Stimulated activated CD4-positive, alpha-beta T cell treated with anti-CD3 and anti-CD28 coated beads, Interleukin-15, amount 100 ng/mL, for 1 hour (primary cell): ENCODE data around the gene ARL3.
"Not testable (repeated sequence)": the region's sequence is repeated elsewhere in the genome, so short reads cannot be mapped to it uniquely, and the experiment has no call there.

Source experiments
- DNase-seq, 2 donors: peaks; one replicate each; pipeline ENCODE4 v3.0.0-alpha.2; 2020; ENCODE audit warnings: low read depth in 1 of 2, low spot score in 1 of 2

ARL3 gene

DNA sequence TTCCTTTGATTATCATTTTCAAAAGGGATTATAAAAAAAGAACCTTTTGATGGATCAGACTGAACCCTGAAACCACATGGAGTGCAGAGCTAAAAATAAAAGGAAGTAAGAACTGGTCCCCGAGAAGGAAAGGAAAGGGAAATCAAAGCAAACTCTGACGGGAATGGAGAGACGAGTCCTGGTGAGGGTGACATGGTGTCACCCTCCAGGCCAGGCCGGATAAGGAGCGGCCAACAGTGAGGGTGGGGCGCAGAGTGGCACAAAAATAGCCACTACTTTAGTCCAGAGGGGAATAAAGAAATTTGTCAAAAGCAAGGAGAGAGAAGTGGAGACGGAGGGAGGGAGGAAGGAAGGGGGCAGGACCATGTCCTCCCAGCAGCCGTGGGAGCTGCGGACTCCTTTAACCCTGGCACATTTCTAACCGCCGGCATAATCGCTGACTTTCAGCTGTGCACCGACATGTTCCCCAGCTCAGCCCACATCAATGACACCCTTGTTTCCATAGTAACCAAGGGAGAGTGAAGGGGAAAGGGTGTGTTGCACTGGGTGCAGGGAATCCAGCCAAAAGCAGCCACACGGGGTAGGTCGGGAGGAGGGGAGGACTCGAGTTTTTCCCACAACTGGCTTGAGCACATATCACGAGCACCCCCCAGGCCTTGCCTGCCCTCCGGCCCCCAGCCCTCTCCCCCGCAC, 40.2 kb downstream of the ARL3 start:
- peak; percentile 30 to 32 for DNase-seq

GRCh38 chr10:102673236-102673818, 40.9 kb downstream of the ARL3 start:
- no peak for DNase-seq

- DNase-seq, result no peak
Measured at GRCh38 chr10:102670871-102671434, 43.2 kb downstream of the ARL3 start.

GRCh38 chr10:102670065-102670670, 44.0 kb downstream of the ARL3 start:
- DNase-seq, result no peak

DNA sequence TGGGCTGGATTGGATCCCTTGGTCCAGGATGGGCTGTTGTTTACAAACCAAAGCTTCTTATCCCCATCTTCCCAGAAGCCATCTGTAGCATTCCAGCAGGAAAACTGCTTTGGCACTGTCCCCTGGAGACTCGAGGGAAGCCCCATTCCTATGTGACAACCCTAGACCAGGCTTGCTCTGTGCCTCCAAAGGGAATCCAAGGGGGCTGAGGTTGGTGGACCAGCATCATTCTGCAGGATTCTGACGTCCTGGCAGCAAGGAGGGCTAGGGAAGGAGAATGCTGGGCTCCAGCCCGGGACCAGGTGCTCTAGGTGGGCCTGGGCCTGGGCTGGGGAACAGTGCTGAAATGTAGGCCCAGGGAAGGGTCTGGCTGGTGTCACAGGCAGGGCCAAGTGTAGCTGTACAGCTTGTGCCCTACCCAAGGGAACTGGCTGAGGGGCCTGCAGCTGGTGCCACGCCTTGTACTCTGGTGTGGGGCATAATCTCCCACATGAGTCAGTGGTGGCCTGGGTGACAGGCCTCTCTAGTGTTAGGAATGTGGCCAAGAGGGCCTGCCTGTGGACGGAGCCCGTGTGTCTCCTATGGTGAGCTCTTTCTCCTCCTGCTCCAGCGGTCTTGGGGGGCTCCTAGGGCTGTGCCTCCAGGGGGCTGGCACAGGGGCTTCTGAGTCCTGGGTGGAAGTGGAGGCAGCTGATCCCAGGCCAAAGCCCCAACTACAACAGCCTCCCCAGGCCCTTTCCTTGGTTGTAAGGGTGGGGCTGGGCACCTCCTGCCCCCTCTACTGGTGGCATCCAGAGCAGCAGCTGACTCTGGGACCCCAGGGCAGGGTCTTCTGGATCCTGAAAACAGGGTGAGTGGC, 44.8 kb downstream of the ARL3 start:
- no peak for DNase-seq

DNA sequence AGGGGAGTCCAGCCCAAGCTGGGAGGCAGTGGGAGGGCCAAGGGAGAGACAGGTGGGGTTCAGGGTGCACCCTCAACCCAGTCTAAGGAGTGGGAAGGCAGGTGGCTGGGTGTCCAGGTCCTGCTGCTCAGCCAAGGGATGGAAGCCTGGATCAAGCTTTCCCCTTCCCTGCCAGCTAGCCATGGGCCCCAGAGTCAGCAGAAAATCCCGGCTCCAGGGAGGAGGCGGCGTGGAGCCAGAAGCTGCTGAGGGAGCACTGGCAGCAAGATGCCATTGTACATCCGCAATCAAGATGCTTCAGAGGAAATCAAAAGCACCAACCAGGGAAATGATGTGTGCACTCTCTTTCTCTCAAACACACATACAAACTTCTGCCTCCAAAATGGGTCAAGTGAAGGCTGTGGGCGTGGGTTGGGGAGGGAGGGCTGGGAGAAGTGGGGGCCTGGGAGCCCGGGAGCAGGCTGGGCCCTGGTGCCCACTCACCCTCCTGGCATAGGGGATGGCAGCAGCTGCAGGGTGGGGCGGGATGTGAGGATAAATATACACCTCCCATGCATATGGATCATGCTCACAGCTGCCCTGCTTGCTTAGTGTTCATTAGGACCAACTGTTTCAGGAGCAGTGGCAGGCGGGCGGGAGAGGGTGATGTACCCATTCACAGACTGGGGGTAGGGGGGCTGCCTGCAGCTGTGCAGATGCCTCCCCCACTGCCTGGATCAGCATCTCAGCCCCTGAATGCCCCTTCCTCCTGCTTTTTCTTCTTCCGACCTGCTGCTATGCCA, 45.7 kb downstream of the ARL3 start:
- no peak for DNase-seq

DNA sequence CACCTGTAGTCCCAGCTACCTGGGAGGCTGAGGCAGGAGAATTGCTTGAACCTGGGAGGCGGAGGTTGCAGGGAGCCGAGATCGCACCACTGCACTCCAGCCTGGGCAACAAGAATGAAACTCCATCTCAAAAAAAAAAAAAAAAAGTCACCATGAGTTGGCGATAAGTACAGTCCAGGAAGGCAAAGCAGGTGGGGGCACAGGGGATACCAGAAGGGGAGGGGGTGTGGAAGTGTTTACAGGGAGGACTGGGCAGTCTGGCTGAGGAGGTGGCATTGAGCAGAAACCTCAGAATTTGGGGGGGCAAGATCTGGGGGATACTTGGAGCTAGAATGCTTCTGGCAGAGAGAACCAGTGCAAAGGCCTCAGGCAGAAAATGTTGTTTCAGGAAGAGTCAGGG, 46.8 kb downstream of the ARL3 start:
- DNase-seq, result not testable (repeated sequence)

DNA sequence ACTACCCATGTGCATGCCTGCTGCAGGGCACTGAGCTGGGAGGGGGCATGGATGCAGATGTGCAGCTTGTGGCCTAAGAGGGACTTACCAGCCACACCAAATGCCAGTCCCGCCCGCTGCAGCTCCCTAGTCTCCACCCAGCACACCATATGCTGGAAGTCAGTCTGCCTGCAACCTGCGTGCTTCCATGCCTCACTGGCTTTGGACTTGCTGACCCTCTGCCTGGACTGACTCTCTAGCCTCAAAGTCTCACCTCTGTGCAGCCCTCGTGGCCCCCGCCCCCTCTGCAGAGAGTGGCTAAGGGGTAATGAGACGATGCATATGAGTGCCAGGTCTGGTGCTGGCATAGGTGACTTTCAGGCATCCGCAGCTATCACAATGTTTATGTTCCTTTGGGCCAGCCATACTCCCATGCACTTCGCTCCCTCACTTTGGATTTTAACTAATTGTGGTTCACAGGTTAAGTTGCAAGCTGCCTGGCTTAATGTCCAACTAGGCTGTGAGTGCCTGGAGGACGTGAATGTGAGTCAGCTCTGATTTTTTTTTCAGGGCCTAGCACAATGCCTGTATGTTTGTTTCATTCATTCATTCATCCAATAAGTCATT, 48.2 kb downstream of the ARL3 start:
- DNase-seq, result no peak

GRCh38 chr10:102661658-102662028, 52.6 kb downstream of the ARL3 start:
- no peak for DNase-seq

DNA sequence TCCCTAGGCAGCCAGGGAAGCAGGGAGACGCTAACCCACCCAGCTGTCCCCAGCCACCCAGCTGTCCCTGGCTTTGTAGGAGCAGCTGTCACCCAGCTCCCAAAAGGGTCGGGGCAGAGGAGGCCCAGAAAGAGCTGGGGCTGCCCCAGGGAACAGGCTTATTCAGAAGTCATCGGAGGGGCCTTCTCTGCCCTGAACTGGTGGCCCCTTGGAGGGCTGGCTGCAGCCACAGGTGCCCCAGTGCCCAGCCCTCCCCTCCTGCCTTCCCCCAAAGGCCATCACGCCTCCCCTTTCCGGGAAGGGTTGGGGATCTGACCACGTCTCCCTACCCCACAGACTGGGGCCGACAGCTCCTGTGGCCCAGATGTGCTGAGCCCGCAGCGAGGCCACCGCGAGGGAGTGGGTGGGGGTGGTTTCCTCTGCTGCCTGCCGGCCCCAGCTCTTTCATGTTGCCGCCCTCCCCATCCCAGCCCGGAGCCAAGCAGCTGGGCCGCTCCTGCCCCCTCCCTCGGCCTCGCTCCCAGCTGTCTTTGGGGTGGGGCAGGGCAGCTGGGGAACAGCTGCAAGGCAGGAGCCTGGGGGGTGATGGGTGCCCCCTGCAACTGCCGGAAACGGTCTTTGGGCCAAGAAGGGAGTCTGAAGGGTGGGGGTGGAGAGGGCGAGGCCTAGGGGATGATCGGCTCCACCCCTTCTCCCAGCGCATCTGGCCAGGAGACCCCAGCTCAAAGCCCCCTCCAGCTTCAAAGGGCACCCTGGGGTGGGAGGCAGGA, 53.1 kb downstream of the ARL3 start:
- peak; percentile 23 to 40 for DNase-seq

DNA sequence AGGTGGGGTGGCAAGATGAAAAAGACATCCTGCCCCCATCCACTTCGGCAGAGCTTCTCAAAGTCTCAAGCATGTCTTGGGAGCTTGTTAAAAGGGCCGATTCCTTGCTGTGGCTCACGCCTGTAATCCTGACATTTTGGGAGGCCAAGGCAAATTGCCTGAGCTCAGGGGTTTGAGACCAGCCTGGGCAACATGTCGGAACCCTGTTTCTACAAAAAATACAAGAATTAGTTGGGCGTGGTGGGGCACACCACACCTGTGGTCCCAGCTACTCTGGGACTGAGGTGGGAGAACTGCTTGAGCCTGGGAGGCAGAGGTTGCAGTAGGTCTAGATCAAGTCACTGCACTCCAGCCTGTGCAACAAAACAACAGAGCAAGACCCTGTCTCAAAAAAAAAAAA, 55.4 kb downstream of the ARL3 start:
- DNase-seq, result no peak

DNA sequence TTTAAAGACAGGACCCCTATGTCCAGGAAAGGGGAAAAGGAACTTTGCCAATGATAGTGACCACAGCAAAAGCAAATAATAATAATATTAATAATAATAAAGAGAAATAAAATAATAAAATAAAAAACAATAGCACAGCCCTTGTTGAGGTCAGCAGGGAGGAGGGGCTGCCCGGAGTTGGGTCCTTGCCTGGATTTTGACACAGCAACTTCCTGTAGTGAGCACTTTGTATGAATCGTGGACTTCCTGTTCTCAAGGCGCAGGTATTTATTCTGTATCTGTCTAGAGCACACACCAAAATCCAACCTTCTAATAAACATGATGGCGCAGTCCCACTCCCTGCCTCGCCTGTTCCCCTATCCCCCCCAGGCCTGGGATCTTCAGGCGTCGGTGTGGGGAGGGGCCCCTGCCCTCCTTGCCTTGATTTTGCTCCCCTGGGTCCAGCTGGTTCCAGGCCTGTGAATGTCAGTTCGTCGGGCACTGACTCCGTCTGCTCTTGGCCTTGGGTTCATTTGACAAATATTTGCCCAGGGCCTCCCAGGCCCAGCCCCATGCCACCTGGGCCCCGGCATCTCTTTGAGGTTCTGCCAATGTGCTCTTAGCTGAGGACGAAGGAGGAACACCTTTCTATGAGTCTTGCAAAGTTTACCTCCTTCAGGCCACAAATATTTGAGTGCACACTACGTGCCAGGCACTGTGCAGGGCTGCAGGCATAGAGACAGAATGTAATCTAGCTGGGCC, 56.0 kb downstream of the ARL3 start:
- DNase-seq, result no peak

- DNase-seq, result no peak
Measured at GRCh38 chr10:102657451-102657850, 56.7 kb downstream of the ARL3 start.

- no peak for DNase-seq
Measured at GRCh38 chr10:102656791-102657371, 57.3 kb downstream of the ARL3 start.

GRCh38 chr10:102656026-102656425, 58.2 kb downstream of the ARL3 start:
- DNase-seq, result no peak

DNA sequence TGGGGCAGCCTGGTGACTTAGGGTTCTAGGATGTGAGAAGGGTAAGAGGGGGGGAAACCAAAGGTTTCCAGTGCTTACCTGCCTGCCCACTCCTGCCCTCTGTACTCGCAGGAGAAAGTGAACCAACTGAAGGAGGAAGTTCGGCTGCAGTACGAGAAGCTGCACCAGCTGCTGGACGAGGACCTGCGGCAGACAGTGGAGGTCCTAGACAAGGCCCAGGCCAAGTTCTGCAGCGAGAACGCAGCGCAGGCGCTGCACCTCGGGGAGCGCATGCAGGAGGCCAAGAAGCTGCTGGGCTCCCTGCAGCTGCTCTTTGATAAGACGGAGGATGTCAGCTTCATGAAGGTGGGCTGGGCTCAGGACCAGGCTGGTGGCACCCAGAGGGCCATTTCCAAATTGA, 59.2 kb downstream of the ARL3 start:
- no peak for DNase-seq

GRCh38 chr10:102654566-102654965, 59.6 kb downstream of the ARL3 start:
- no peak for DNase-seq

GRCh38 chr10:102653060-102653459, 61.1 kb downstream of the ARL3 start:
- no peak for DNase-seq
